DOHH2 (cell line): Measurements from ENCODE around the gene NBPF1.

ENCODE experiments used
- EZH2phosphoT487 ChIP-seq: fragments of 200-600 bp; sonication (generic); IDR thresholded peaks from 2 replicates; pipeline ENCODE4 v1.6.1; 2017; ENCODE audit warnings: borderline replicate concordance, mild to moderate bottlenecking, antibody characterized with exemption, low read length, moderate library complexity, mixed read lengths
- TF ChIP-seq, protein P1 (sequence below): fragments of 200-600 bp; sonication (generic); IDR thresholded peaks from one replicate; pipeline ENCODE4 v1.5.1; 2014; ENCODE audit warnings: antibody characterized with exemption, mild to moderate bottlenecking, low read depth, low read length; ENCODE audit not compliant: poor library complexity, severe bottlenecking

DNA sequence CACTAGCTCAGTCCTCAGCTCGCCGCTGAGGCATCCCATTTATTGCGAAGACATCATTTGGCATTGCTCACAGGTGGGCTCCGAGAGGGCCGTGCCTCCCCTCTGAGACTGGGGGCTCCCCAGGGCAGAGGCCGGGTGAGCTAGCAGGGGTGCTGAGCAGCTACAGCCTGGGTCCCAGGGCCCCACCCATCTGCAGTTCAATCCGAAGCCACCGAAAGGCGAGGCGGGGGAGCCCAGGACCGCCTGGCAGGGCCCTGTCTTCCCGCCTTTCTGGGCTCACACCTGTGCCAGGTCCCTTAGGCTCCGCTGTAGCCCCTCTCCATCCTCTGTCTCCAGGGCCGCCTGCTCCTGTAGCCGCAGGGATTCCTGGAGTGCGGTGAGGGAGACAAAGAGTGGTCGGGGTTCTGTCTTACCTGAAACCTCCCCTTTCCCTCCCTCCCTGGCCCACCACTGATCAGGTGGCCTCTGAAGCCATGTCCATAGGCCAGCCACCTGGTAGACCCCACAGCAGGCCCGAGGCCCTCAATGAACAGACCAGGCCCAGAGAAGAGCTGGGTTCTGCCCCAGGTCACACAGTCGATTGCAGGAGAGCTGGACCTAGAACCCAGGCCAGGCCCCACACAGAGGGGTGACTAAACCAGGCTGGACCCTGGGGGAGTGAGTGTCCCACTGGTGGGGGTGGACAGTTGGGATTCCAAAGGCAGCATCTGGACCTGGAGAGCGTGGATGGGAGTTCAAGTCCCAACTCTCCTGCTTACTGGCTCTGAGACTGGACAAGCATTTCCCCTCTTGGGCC, 18.1 kb upstream of the NBPF1 start:
- TF ChIP-seq, protein P1, sequence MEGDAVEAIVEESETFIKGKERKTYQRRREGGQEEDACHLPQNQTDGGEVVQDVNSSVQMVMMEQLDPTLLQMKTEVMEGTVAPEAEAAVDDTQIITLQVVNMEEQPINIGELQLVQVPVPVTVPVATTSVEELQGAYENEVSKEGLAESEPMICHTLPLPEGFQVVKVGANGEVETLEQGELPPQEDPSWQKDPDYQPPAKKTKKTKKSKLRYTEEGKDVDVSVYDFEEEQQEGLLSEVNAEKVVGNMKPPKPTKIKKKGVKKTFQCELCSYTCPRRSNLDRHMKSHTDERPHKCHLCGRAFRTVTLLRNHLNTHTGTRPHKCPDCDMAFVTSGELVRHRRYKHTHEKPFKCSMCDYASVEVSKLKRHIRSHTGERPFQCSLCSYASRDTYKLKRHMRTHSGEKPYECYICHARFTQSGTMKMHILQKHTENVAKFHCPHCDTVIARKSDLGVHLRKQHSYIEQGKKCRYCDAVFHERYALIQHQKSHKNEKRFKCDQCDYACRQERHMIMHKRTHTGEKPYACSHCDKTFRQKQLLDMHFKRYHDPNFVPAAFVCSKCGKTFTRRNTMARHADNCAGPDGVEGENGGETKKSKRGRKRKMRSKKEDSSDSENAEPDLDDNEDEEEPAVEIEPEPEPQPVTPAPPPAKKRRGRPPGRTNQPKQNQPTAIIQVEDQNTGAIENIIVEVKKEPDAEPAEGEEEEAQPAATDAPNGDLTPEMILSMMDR, result no peak
- TF ChIP-seq EZH2phosphoT487, result no peak
